Measurements from ENCODE around the gene RUNX3. TPM values are rescaled to one million over a fixed set of nuclear protein-coding genes. Genes with fewer than 3 reads are reported as not detected.

Gene RUNX3
- polyA plus RNA-seq, 1 donor (not counting 4 experiments of a cell fraction or from before 2014, with no cell fraction given): not detected

- Histone ChIP-seq H3K9me3 (ENCODE audit: control insufficient read depth, low read depth, low read length) (no peaks in the 10 kb centered on the region), H3K4me1 (ENCODE audit: control insufficient read depth, extremely low read depth, insufficient read depth, low read length) (no peaks in the 10 kb centered on the region), H3K36me3 (ENCODE audit: control insufficient read depth in 2 of 2, extremely low read depth in 1 of 2, insufficient read depth in 2 of 2, low read length in 2 of 2) (no peaks in the 10 kb centered on the region), H3K9ac (ENCODE audit: control insufficient read depth, extremely low read depth, insufficient read depth, low read length) (no peak overlapping the region), H4K20me1 (ENCODE audit: control insufficient read depth, extremely low read depth, insufficient read depth, low read length) (no peaks in the 10 kb centered on the region), H3K27me3 (ENCODE audit: control insufficient read depth, extremely low read depth, insufficient read depth, low read length) (peaks cover 23% of the 10 kb centered on the region), H3K9me1 (ENCODE audit: control insufficient read depth, extremely low read depth, insufficient read depth, low read length) (no peaks in the 10 kb centered on the region), H3K4me3 (ENCODE audit: control insufficient read depth in 2 of 3, extremely low read depth in 1 of 3, insufficient read depth in 2 of 3, low read depth in 1 of 3, low read length in 3 of 3) (no peak overlapping the region), H3K79me2 (ENCODE audit: control insufficient read depth, insufficient read depth, low read length) (no peaks in the 10 kb centered on the region), H3K27ac (ENCODE audit: control insufficient read depth, insufficient read depth, low read length) (no peak overlapping the region), H2AFZ (ENCODE audit: control insufficient read depth, low read length) (no peak overlapping the region), H3K4me2 (ENCODE audit: control insufficient read depth, extremely low read depth, insufficient read depth, low read depth, low read length) (no peak overlapping the region)
- DNase-seq (ENCODE audit: low read depth, low spot score): no peak
- TF ChIP-seq EZH2 (IDR thresholded peaks at IDR 0.05; ENCODE audit: low read length) (no peak), CTCF (optimal IDR thresholded peaks at IDR 0.05 in 1 of 3, IDR thresholded peaks at IDR 0.05 in 1 of 3, conservative IDR thresholded peaks at IDR 0.05 in 1 of 3; ENCODE audit: extremely low read depth in 1 of 3, insufficient read depth in 2 of 3, low read length in 3 of 3) (no peak)
- dilution Hi-C loops (cut with MboI; ENCODE audit: extremely low pct_ligation_motif_present, low sequenced_read_pairs): no loop called here
- FAIRE-seq: no peak
These were observed 33.9 kb downstream of the RUNX3 start for GRCh38 chr1:24896176-24896575.

- DNase-seq (ENCODE audit: low read depth, low spot score): no peak
- Histone ChIP-seq H3K27me3 (ENCODE audit: control insufficient read depth, extremely low read depth, insufficient read depth, low read length) (peaks cover 22% of the 10 kb centered on the region), H3K9ac (ENCODE audit: control insufficient read depth, extremely low read depth, insufficient read depth, low read length) (no peak overlapping the region), H3K9me1 (ENCODE audit: control insufficient read depth, extremely low read depth, insufficient read depth, low read length) (no peaks in the 10 kb centered on the region), H3K27ac (ENCODE audit: control insufficient read depth, insufficient read depth, low read length) (no peak overlapping the region), H3K9me3 (ENCODE audit: control insufficient read depth, low read depth, low read length) (no peaks in the 10 kb centered on the region), H3K4me1 (ENCODE audit: control insufficient read depth, extremely low read depth, insufficient read depth, low read length) (no peaks in the 10 kb centered on the region), H3K79me2 (ENCODE audit: control insufficient read depth, insufficient read depth, low read length) (no peaks in the 10 kb centered on the region), H2AFZ (ENCODE audit: control insufficient read depth, low read length) (no peak overlapping the region), H4K20me1 (ENCODE audit: control insufficient read depth, extremely low read depth, insufficient read depth, low read length) (no peaks in the 10 kb centered on the region), H3K36me3 (ENCODE audit: control insufficient read depth in 2 of 2, extremely low read depth in 1 of 2, insufficient read depth in 2 of 2, low read length in 2 of 2) (no peaks in the 10 kb centered on the region), H3K4me2 (ENCODE audit: control insufficient read depth, extremely low read depth, insufficient read depth, low read depth, low read length) (no peak overlapping the region), H3K4me3 (ENCODE audit: control insufficient read depth in 2 of 3, extremely low read depth in 1 of 3, insufficient read depth in 2 of 3, low read depth in 1 of 3, low read length in 3 of 3) (no peak overlapping the region)
- no peak for TF ChIP-seq CTCF (optimal IDR thresholded peaks at IDR 0.05 in 1 of 3, IDR thresholded peaks at IDR 0.05 in 1 of 3, conservative IDR thresholded peaks at IDR 0.05 in 1 of 3; ENCODE audit: extremely low read depth in 1 of 3, insufficient read depth in 2 of 3, low read length in 3 of 3)
- TF ChIP-seq EZH2 (IDR thresholded peaks at IDR 0.05; ENCODE audit: low read length): no peak
- no peak for FAIRE-seq
- dilution Hi-C loops (cut with MboI; ENCODE audit: extremely low pct_ligation_motif_present, low sequenced_read_pairs): no loop called here
These were observed 34.6 kb downstream of the RUNX3 start for GRCh38 chr1:24895511-24895910.

Measured in keratinocyte (primary cell).